Measurements from ENCODE around the gene FXYD7.

- TF ChIP-seq CTCF (IDR thresholded peaks at IDR 0.05 in 8 of 11, conservative IDR thresholded peaks at IDR 0.05 in 3 of 11) (no peak), POLR2AphosphoS5 (IDR thresholded peaks at IDR 0.05) (no peak)
Measured at GRCh38 chr19:35106291-35106583, 36.8 kb upstream of the FXYD7 start.
